WTC11 (cell line): ENCODE data around the gene CPTP.

ENCODE experiments used
- EMX1 ChIP-seq: fragments of 250-450 bp; sonication (Bioruptor Pico); IDR thresholded peaks from 2 replicates; pipeline ENCODE4 v1.8.0; 2021; ENCODE audit warnings: mild to moderate bottlenecking
- ZNF138 ChIP-seq: sonication (generic); formaldehyde crosslinking; conservative IDR thresholded peaks from 2 replicates; pipeline ENCODE4 v1.8.1; 2022; ENCODE audit warnings: mild to moderate bottlenecking, moderate library complexity, missing genetic modification reagents
- TF ChIP-seq, protein P1 (sequence below): fragments of 200-600 bp; IDR thresholded peaks from 2 replicates; pipeline ENCODE4 v1.8.0; 2022; ENCODE audit warnings: antibody characterized with exemption

DNA sequence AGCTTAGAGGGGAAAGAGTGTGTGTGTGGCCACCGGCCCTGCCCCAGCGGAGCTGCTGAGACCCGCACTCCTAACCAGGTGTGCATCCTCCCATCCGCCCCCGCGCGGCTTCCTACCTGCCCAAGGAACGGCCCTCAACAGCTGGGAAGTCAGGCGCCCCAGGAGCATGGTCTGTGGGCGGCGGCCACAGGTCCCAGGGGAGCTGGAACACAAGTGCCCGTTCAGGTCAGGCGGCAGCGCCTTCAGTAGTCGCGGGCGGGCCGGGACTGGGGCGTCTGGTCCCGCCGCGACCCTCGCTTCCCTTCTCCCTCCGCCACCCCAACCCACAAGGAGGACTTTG lies 50.0 kb downstream of the CPTP start:
- no peak for TF ChIP-seq ZNF138 (CRISPR knock-in tag)
- TF ChIP-seq EMX1 (CRISPR knock-in tag) = no peak
- TF ChIP-seq, protein P1, sequence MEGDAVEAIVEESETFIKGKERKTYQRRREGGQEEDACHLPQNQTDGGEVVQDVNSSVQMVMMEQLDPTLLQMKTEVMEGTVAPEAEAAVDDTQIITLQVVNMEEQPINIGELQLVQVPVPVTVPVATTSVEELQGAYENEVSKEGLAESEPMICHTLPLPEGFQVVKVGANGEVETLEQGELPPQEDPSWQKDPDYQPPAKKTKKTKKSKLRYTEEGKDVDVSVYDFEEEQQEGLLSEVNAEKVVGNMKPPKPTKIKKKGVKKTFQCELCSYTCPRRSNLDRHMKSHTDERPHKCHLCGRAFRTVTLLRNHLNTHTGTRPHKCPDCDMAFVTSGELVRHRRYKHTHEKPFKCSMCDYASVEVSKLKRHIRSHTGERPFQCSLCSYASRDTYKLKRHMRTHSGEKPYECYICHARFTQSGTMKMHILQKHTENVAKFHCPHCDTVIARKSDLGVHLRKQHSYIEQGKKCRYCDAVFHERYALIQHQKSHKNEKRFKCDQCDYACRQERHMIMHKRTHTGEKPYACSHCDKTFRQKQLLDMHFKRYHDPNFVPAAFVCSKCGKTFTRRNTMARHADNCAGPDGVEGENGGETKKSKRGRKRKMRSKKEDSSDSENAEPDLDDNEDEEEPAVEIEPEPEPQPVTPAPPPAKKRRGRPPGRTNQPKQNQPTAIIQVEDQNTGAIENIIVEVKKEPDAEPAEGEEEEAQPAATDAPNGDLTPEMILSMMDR = no peak
